Muscle of leg (tissue), 9 donors: Measurements from ENCODE around the gene G0S2. TPM values are rescaled to one million over a fixed set of nuclear protein-coding genes. Genes with fewer than 3 reads are reported as not detected.

Experiments used
- polyA plus RNA-seq, 8 donors: library from polyadenylated mRNA; unstranded; fragments of 120-200 nt; gene quantifications; one replicate each; pipeline versions ENCODE4 v1.2.1 to v1.2.3, GENCODE V29; 2013; ENCODE audit warnings: inconsistent platforms in 1 of 8, low replicate concordance in 1 of 8; ENCODE audit not compliant: insufficient read length in 8 of 8, insufficient read depth in 1 of 8
- total RNA-seq: library from RNA; stranded (reverse); fragments of 120-200 nt; gene quantifications from one replicate; pipeline ENCODE4 v1.2.4, GENCODE V29; 2013

The G0S2 gene
- total and polyA plus RNA-seq, 9 donors, result 2.7 to 12.5 (median 5.1) TPM

Other genes starting within 250 kb of the G0S2 start
- gene CAMK1G, start 91.7 kb upstream of the G0S2 start, total RNA-seq, result 0.04 TPM
- gene CAMK1G, start 91.7 kb upstream of the G0S2 start, polyA plus RNA-seq, result under 1 TPM in 5 of 8 donors, not detected in 3; 0.16 to 0.66 (median 0.33) TPM
- gene LAMB3, start 23.0 kb upstream of the G0S2 start, total RNA-seq, result 0.66 TPM
- gene LAMB3, start 23.0 kb upstream of the G0S2 start, polyA plus RNA-seq, result 1 to 10 TPM in 3 of 8 donors, under 1 TPM in 5; 0.32 to 7.2 (median 0.97) TPM
- 0.18 TPM for gene HSD11B1, start 29.4 kb downstream of the G0S2 start, total RNA-seq
- under 1 TPM in 4 of 8 donors, not detected in 4; 0.20 to 0.43 (median 0.25) TPM for gene HSD11B1, start 29.4 kb downstream of the G0S2 start, polyA plus RNA-seq
- 1.4 TPM for gene TRAF3IP3, start 80.6 kb downstream of the G0S2 start, total RNA-seq
- gene TRAF3IP3, start 80.6 kb downstream of the G0S2 start, polyA plus RNA-seq, result 1 to 10 TPM in 7 of 8 donors, under 1 TPM in 1; 0.82 to 3.2 (median 2.4) TPM
- gene C1orf74, start 109.1 kb downstream of the G0S2 start, total RNA-seq, result 2.5 TPM
- gene C1orf74, start 109.1 kb downstream of the G0S2 start, polyA plus RNA-seq, result 1 to 10 TPM; 2.1 to 3.0 (median 2.4) TPM
- gene IRF6, start 130.7 kb downstream of the G0S2 start, total RNA-seq, result 0.49 TPM
- 1 to 10 TPM in 3 of 8 donors, under 1 TPM in 5; 0.20 to 6.1 (median 0.70) TPM for gene IRF6, start 130.7 kb downstream of the G0S2 start, polyA plus RNA-seq
- 7.0 TPM for gene UTP25, start 152.6 kb downstream of the G0S2 start, total RNA-seq
- 1 to 10 TPM; 4.7 to 7.5 (median 5.8) TPM for gene UTP25, start 152.6 kb downstream of the G0S2 start, polyA plus RNA-seq